ENCODE results near the gene HOXC9. TPM values are rescaled to one million over a fixed set of nuclear protein-coding genes. Genes with fewer than 3 reads are reported as not detected.

Gene HOXC9
- total RNA-seq, 1 experiment from 2014 or later: 6.0 TPM

DNA sequence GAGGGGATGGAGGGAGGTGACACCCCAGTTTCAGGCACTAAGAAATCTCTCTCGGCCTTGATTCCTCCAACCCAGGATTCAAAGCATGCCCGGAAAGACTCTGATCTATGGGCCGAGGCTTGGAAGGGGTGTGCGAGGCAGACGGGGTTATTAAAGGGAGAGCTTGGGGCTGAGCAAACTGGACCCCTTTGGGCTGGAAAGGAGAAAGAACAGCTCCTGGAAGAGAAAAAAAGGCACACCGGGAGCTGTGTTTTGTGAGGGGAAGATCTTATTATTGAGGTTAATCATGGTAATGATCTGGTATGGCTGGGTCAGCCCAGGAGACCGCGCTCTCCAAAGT is 48.0 kb downstream of the HOXC9 start:
- Mint-ChIP-seq H3K36me3 (ENCODE audit: insufficient read depth, unreplicated experiment) (no peaks in the 10 kb centered on the region), H3K9me3 (ENCODE audit: unreplicated experiment) (no peaks in the 10 kb centered on the region), H3K27me3 (ENCODE audit: insufficient read depth, unreplicated experiment) (no peaks in the 10 kb centered on the region), H3K4me1 (ENCODE audit: insufficient read depth, unreplicated experiment) (peaks cover 11% of the 10 kb centered on the region), H3K4me3 (ENCODE audit: unreplicated experiment) (no peak overlapping the region), H3K27ac (ENCODE audit: low read depth, unreplicated experiment) (no peak overlapping the region)
- intact Hi-C loops (cut with micrococcal nuclease): no loop called here
- no TSS peak for BruUV-seq (replicated peaks)
- TF ChIP-seq, protein P1, sequence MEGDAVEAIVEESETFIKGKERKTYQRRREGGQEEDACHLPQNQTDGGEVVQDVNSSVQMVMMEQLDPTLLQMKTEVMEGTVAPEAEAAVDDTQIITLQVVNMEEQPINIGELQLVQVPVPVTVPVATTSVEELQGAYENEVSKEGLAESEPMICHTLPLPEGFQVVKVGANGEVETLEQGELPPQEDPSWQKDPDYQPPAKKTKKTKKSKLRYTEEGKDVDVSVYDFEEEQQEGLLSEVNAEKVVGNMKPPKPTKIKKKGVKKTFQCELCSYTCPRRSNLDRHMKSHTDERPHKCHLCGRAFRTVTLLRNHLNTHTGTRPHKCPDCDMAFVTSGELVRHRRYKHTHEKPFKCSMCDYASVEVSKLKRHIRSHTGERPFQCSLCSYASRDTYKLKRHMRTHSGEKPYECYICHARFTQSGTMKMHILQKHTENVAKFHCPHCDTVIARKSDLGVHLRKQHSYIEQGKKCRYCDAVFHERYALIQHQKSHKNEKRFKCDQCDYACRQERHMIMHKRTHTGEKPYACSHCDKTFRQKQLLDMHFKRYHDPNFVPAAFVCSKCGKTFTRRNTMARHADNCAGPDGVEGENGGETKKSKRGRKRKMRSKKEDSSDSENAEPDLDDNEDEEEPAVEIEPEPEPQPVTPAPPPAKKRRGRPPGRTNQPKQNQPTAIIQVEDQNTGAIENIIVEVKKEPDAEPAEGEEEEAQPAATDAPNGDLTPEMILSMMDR (IDR thresholded peaks at IDR 0.05; ENCODE audit: unreplicated experiment): no peak
- POLR2A ChIA-PET: no interaction called here
- no peak for DNase-seq (ENCODE audit: unreplicated experiment)
- CTCF ChIA-PET: interaction anchor here (0.6 to 0.8 kb wide), 2 partner anchors 15 to 208 kb away, joined by 3 to 6 read pairs; partner anchors contain the start of gene HOXC5

DNA sequence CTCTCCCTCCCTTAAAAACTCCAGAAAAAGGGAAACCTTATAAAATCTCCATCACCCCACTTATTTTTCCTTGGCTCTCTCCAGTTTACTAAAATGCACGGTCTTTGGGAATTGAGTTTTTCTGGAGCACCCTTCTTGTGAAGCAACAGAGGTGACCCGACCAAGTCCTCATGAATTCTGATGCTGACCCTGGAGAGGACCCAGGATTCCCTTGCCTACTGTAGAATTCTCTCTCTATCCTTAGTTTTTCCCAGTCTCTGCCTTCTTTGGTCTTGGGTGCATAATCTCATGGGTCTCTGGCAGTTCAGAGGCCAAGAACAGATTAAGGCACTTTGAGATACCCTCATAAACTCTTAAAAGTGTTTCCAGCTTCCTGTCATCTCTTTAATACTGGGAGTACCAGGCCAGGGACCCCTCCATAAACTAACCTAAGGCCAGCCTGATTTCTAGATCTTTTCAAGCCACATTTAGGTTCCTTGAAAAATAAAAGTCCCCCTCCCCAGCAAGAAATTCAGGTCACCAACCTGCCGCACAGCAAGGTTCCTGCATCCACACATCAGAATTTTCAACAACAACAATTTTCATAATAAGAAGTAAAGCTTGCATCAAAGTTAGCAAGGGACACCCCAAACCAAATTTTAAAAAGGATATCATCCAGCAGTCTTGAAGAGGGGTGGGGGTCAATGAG is 48.6 kb downstream of the HOXC9 start:
- Mint-ChIP-seq H3K4me3 (ENCODE audit: unreplicated experiment) (no peak overlapping the region), H3K27ac (ENCODE audit: low read depth, unreplicated experiment) (no peak overlapping the region), H3K27me3 (ENCODE audit: insufficient read depth, unreplicated experiment) (no peaks in the 10 kb centered on the region), H3K36me3 (ENCODE audit: insufficient read depth, unreplicated experiment) (no peaks in the 10 kb centered on the region), H3K9me3 (ENCODE audit: unreplicated experiment) (no peaks in the 10 kb centered on the region), H3K4me1 (ENCODE audit: insufficient read depth, unreplicated experiment) (peaks cover 11% of the 10 kb centered on the region)
- no TSS peak for BruUV-seq (replicated peaks)
- ChIA-PET CTCF (interaction anchor here (0.8 kb wide), 1 partner anchor 16 kb away, joined by 6 read pairs; the partner anchor contains the start of gene HOXC5), POLR2A (no interaction called here)
- TF ChIP-seq, protein P1 (IDR thresholded peaks at IDR 0.05; ENCODE audit: unreplicated experiment): no peak
- intact Hi-C loops (cut with micrococcal nuclease): no loop called here
- DNase-seq (ENCODE audit: unreplicated experiment): no peak

GRCh38 chr12:54049108-54049507 is 49.1 kb downstream of the HOXC9 start:
- intact Hi-C loops (cut with micrococcal nuclease): no loop called here
- H3K27ac Mint-ChIP-seq (ENCODE audit: low read depth, unreplicated experiment): no peak overlapping the region
- no peaks in the 10 kb centered on the region for H3K27me3 Mint-ChIP-seq (ENCODE audit: insufficient read depth, unreplicated experiment)
- H3K4me1 Mint-ChIP-seq (ENCODE audit: insufficient read depth, unreplicated experiment): peaks cover 11% of the 10 kb centered on the region
- H3K9me3 Mint-ChIP-seq (ENCODE audit: unreplicated experiment): no peaks in the 10 kb centered on the region
- no TSS peak for BruUV-seq (replicated peaks)
- no peak for DNase-seq (ENCODE audit: unreplicated experiment)
- no peak overlapping the region for H3K4me3 Mint-ChIP-seq (ENCODE audit: unreplicated experiment)
- TF ChIP-seq, protein P1 (IDR thresholded peaks at IDR 0.05; ENCODE audit: unreplicated experiment): no peak
- POLR2A ChIA-PET: no interaction called here
- H3K36me3 Mint-ChIP-seq (ENCODE audit: insufficient read depth, unreplicated experiment): no peaks in the 10 kb centered on the region
- CTCF ChIA-PET: no interaction called here

DNA sequence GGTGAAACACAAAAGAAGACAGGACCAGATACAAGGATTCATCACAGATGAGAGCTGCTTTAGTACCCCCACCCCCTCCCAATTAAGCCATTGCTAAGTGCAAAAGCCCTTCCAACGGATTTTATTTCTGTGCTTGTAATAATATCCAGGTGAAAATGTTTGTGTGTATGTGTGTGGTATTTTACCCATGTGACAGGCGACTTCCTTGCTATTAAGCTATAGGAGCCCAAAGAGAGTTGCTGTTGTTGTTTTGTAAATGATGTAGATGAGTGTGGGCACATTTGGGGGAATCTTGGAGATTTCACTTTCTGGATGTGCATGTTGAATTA is 50.5 kb downstream of the HOXC9 start:
- TF ChIP-seq, protein P1 (IDR thresholded peaks at IDR 0.05; ENCODE audit: unreplicated experiment): no peak
- H3K36me3 Mint-ChIP-seq (ENCODE audit: insufficient read depth, unreplicated experiment): no peaks in the 10 kb centered on the region
- no peaks in the 10 kb centered on the region for H3K9me3 Mint-ChIP-seq (ENCODE audit: unreplicated experiment)
- no TSS peak for BruUV-seq (replicated peaks)
- ChIA-PET CTCF (interaction anchor here (0.8 kb wide), 1 partner anchor 82 kb away, joined by 5 read pairs; no protein-coding TSS in a partner anchor), POLR2A (interaction anchor here (0.7 to 0.8 kb wide), 2 partner anchors 9 to 142 kb away, joined by 3 to 4 read pairs; no protein-coding TSS in a partner anchor)
- peaks cover 11% of the 10 kb centered on the region for H3K4me1 Mint-ChIP-seq (ENCODE audit: insufficient read depth, unreplicated experiment)
- intact Hi-C loops (cut with micrococcal nuclease): no loop called here
- H3K27ac Mint-ChIP-seq (ENCODE audit: low read depth, unreplicated experiment): no peak overlapping the region
- no peak for DNase-seq (ENCODE audit: unreplicated experiment)
- H3K27me3 Mint-ChIP-seq (ENCODE audit: insufficient read depth, unreplicated experiment): no peaks in the 10 kb centered on the region
- H3K4me3 Mint-ChIP-seq (ENCODE audit: unreplicated experiment): no peak overlapping the region
